ENCODE measurements around the gene ZNF383. TPM values are rescaled to one million over a fixed set of nuclear protein-coding genes. Genes with fewer than 3 reads are reported as not detected.
A peak's percentile ranks its signal among the peaks of the same experiment; 100 is the strongest.

The ZNF383 gene
- total RNA-seq (2012; rRNA removed) (3.6 and 4.5 TPM in 2 replicates), polyA plus RNA-seq (2012; rRNA removed) (1.6 and 2.4 TPM in 2 replicates), Bru-seq, nascent RNA (percentile 64 among the genes with signal in this experiment), BruChase-seq, experiment 1, labeled RNA remaining after a 6-hour chase (percentile 76 among the genes with signal in this experiment), BruChase-seq, experiment 2, labeled RNA remaining after a 2-hour chase (percentile 65 among the genes with signal in this experiment)
- 0.48 and 0.92 TPM in 2 replicates for polyA plus RNA-seq (2012; cell fraction: cytosol; rRNA removed)
- polyA plus RNA-seq (2012; cell fraction: nucleus; rRNA removed; ENCODE audit: low replicate concordance): 2.1 and 8.1 TPM in 2 replicates
- long read RNA-seq, partial matches to known transcripts: 0 of 2 reads
- long read RNA-seq, other reads (novel, unspliced or antisense): 2 of 2 reads

DNA sequence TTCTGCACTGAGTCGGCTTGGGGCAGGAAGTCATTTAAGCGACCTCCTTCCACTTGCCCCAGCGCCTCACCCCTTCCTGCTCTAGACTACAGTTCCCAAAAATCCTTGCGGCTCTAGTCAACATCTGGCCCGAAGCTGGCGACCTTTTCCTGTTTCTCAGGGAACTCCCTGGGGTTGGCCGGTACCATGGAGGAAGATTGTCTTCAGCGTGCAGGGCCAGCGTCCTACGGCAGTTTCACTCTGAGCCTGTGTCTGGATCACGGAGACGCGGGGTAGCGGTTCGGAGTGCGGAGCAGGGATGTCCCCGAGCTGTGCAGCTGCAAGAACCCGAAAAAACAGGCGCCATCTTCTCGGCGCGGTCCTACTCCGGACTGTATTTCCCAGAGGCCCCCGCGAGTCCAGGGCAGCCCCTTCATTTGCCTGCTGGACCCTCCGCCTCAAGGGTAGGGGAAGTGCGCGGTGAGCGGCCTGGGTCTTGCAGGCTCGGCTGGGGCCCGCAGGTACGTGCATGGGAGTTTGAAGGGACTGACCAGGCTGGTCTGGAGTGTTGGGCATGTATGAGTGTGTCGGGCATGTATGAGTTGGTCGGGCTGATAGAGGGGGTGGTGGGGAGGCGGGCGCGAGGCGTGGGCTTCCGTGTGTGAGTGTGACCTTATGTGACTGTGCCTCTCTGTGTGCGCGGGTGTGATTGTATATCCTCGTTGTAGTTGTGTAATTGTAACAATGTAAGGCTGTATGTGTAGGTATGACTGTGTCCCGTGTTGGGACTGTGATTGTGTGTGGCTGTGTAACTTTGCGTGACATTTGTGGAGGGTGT lies at the start of gene ZNF383:
TSS of gene ZNF383 (plus strand) at position 440 of the 817 bp plus-strand sequence. CDS start 12,240 bp downstream, outside the sequence.
- Histone ChIP-seq H2AK9ac (replicated peaks; ENCODE audit: low read depth, low read length, poor library complexity) (peak within 1 kb of the TSS; percentile 92), H3K18ac (ENCODE audit: low read depth, low read length) (peak within 1 kb of the TSS; percentile 86), H3K14ac (replicated peaks; ENCODE audit: low read depth, low read length) (peak within 1 kb of the TSS; percentile 97), H3K4ac (ENCODE audit: low read depth, low read length) (peak within 1 kb of the TSS; percentile 96), H4K20me1 (ENCODE audit: insufficient read depth, low read length) (no peaks in the 10 kb centered on the region), H2BK15ac (ENCODE audit: low read depth, low read length) (peak within 1 kb of the TSS; percentile 88; the same call in 2 of the 3 replicates), H3K27me3 (ENCODE audit: control insufficient read depth, insufficient read depth, low read length) (no peaks in the 10 kb centered on the region), H3K4me1 (ENCODE audit: control insufficient read depth, insufficient read depth, low read length) (no peaks in the 10 kb centered on the region), H3K36me3 (ENCODE audit: control insufficient read depth, insufficient read depth, low read length) (peaks cover 6% of the 10 kb centered on the region), H3K23ac (ENCODE audit: low read depth, low read length) (peak within 1 kb of the TSS; percentile 94), H3K27ac (ENCODE audit: insufficient read depth, low read length) (peak within 1 kb of the TSS; percentile 96), H3K79me1 (ENCODE audit: low read depth in 1 of 2, low read length in 2 of 2) (peaks cover 10 to 20% of the 10 kb centered on the region in 2 experiments), H3K4me2 (ENCODE audit: low read depth, low read length) (peak within 1 kb of the TSS; percentile 85), H2AFZ (replicated peaks; ENCODE audit: low read length, poor library complexity) (peak within 1 kb of the TSS; percentile 98), H4K5ac (ENCODE audit: low read depth, low read length) (peak within 1 kb of the TSS; percentile 96), H3K56ac (ENCODE audit: extremely low read depth, insufficient read depth, low read length) (peak within 1 kb of the TSS; percentile 94), H3K4me3 (ENCODE audit: insufficient read depth, low read depth, low read length) (peak within 1 kb of the TSS; percentile 66), H3K9me3 (ENCODE audit: control insufficient read depth, insufficient read depth, low read length) (no peaks in the 10 kb centered on the region), H4K91ac (ENCODE audit: insufficient read depth, low read depth, low read length) (peak within 1 kb of the TSS; percentile 98), H2BK5ac (ENCODE audit: low read depth, low read length, poor library complexity, severe bottlenecking) (peak within 1 kb of the TSS; percentile 95), H2BK20ac (ENCODE audit: low read depth, low read length) (peak within 1 kb of the TSS; percentile 58; the same call in 1 of the 2 replicates), H3K9me1 (ENCODE audit: insufficient read depth, low read length) (no peaks in the 10 kb centered on the region), H4K8ac (ENCODE audit: low read depth in 2 of 2, low read length in 2 of 2) (peak within 1 kb of the TSS; percentile 99 to 100), H2BK120ac (ENCODE audit: low read depth, low read length) (peak within 1 kb of the TSS; percentile 96), H2AK5ac (ENCODE audit: low read depth, low read length) (peak within 1 kb of the TSS; percentile 44), H3K9ac (ENCODE audit: low read depth, low read length) (peak within 1 kb of the TSS; percentile 97)
- in situ Hi-C loops (cut with MboI; ENCODE audit: low sequenced_read_pairs) (loop anchor here (25.0 kb wide), 1 partner anchor 1006 kb away; the partner anchor contains the start of genes ZNF146 and ZNF565), intact Hi-C loops (cut with micrococcal nuclease) (loop anchor here (5.0 kb wide), 1 partner anchor 154 kb away; the partner anchor contains the start of gene ZNF527), dilution Hi-C loops (cut with HindIII; ENCODE audit: low sequenced_read_pairs, unreplicated experiment) (no loop called here)
- POLR2A ChIA-PET (ENCODE audit: unreplicated experiment): interaction anchor here (0.6 to 0.8 kb wide), 2 partner anchors 11 to 100 kb away, joined by 3 to 4 read pairs; no protein-coding TSS in a partner anchor
- CTCF ChIA-PET: interaction anchor here (1.6 kb wide), 1 partner anchor 11 kb away, joined by 3 read pairs; no protein-coding TSS in a partner anchor
- DNase-seq (peak; percentile 84), ATAC-seq (ENCODE audit: low read depth) (peak; percentile 98)
- WGBS, 2 experiments (ENCODE audit: extremely low coverage in 2 of 2, insufficient read length in 1 of 2): 0% methylated on average over 26 of the region's 44 CpGs; no CpG with 5 or more reads in 1 of the 2 experiments
- TF ChIP-seq POLR2A (IDR thresholded peaks at IDR 0.05; ENCODE audit: low read depth, low read length) (no peak), MXI1 (IDR thresholded peaks at IDR 0.05; ENCODE audit: borderline replicate concordance, low read depth, low read length) (peak; percentile 47; the same call in 1 of the 2 replicates), CEBPB (IDR thresholded peaks at IDR 0.05; ENCODE audit: low read depth, low read length) (0 out of 2 replicates have a peak, but pooled peaks have one; percentile 19)
- BruUV-seq (replicated peaks): no TSS peak
